Panc1 (cell line): ENCODE measurements around the gene TMPRSS13. TPM values are rescaled to one million over a fixed set of nuclear protein-coding genes. Genes with fewer than 3 reads are reported as not detected.

ENCODE experiments used
- ATAC-seq: fragments of 200-7000 bp; cut with Tn5 transposase; 2 replicates; pipeline ENCODE4 v1.9.1; 2020; ENCODE audit warnings: mild to moderate bottlenecking, moderate library complexity
- BruUV-seq: library from RNA; stranded (reverse); fragments of 400-500 nt; replicated peaks from 2 replicates; lab custom pipeline; 2021; lab: Mats Ljungman, UMichigan
- CTCF ChIA-PET: fragments of 300-600 bp; sonication (Branson Sonifier 250); formaldehyde crosslinking; loops from one replicate; lab custom pipeline; 2022; ENCODE audit warnings: antibody characterized with exemption; lab: Charles Lee
- POLR2A ChIA-PET: fragments of 300-600 bp; sonication (Branson Sonifier 250); formaldehyde crosslinking; loops from one replicate; lab custom pipeline; 2022; ENCODE audit warnings: antibody characterized with exemption; lab: Charles Lee
- DNase-seq: peaks from one replicate; pipeline ENCODE4 v3.0.0-alpha.2; 2010; ENCODE audit warnings: low read depth, low spot score
- H3K27ac ChIP-seq: 2 replicates; pipeline ENCODE4 v1.5.1; 2011; ENCODE audit warnings: mild to moderate bottlenecking, low read length, inconsistent platforms
- H3K27me3 ChIP-seq: fragments of 200-500 bp; sonication (Bioruptor generic); 2 replicates; pipeline ENCODE4 v1.6.0; 2014; ENCODE audit warnings: low read length, inconsistent platforms; ENCODE audit not compliant: control insufficient read depth, insufficient read depth
- H3K36me3 ChIP-seq: fragments of 200-500 bp; sonication (Bioruptor generic); 2 replicates; pipeline ENCODE4 v1.5.1; 2014; ENCODE audit warnings: inconsistent platforms, mild to moderate bottlenecking, low read length, moderate library complexity; ENCODE audit not compliant: control insufficient read depth, insufficient read depth
- H3K4me1 ChIP-seq: 2 replicates; pipeline ENCODE4 v1.5.1; 2011; ENCODE audit warnings: inconsistent platforms, mild to moderate bottlenecking, low read length, moderate library complexity; ENCODE audit not compliant: control insufficient read depth, insufficient read depth
- H3K4me3 ChIP-seq, 2 experiments: 2 replicates each; pipeline ENCODE4 v1.5.1; 2011 to 2012; ENCODE audit warnings: low read depth in 2 of 2, low read length in 2 of 2, mild to moderate bottlenecking in 2 of 2, inconsistent platforms in 1 of 2, moderate library complexity in 1 of 2
- H3K9me3 ChIP-seq: fragments of 200-500 bp; sonication (Bioruptor generic); 2 replicates; pipeline ENCODE4 v1.5.1; 2014; ENCODE audit warnings: low read depth, mild to moderate bottlenecking, inconsistent platforms, low read length, moderate library complexity; ENCODE audit not compliant: control insufficient read depth, insufficient read depth
- POLR2AphosphoS5 ChIP-seq: IDR thresholded peaks from 2 replicates; pipeline ENCODE4 v1.6.1; 2012; ENCODE audit warnings: mild to moderate bottlenecking, low read depth, low read length, moderate library complexity
- SIN3A ChIP-seq: IDR thresholded peaks from 2 replicates; pipeline ENCODE4 v1.6.1; 2012; ENCODE audit warnings: low read depth, mild to moderate bottlenecking, low read length, moderate library complexity, borderline replicate concordance; ENCODE audit not compliant: insufficient read depth
- TCF7L2 ChIP-seq: IDR thresholded peaks from 2 replicates; pipeline ENCODE4 v1.6.1; 2011; ENCODE audit warnings: mild to moderate bottlenecking, low read depth, low read length, inconsistent platforms
- in situ Hi-C: cut with HindIII; loops from 2 replicates; pipeline ENCODE4 v1.10.0; 2016; ENCODE audit warnings: low sequenced_read_pairs, low pct_unique_long_range_greater_than_20kb
- intact Hi-C: fragments of 100-400 bp; cut with micrococcal nuclease; formaldehyde crosslinking; loops from one replicate; pipeline ENCODE4 v1.10.0; 2022; ENCODE audit not compliant: unreplicated experiment
- total RNA-seq: library from RNA; stranded (reverse); gene quantifications from one replicate; pipeline ENCODE4 v1.2.1, GENCODE V29; 2021; ENCODE audit not compliant: unreplicated experiment
- TF ChIP-seq, protein P1 (sequence below): fragments of 450-650 bp; IDR thresholded peaks from 2 replicates; pipeline ENCODE4 v1.5.1; 2017; ENCODE audit warnings: mild to moderate bottlenecking
- TF ChIP-seq, protein P2 (sequence below), 2 experiments: IDR thresholded peaks; 2 replicates each; pipeline ENCODE4 v1.6.1; 2011 to 2012; ENCODE audit warnings: low read depth in 2 of 2, control low read depth in 1 of 2, low read length in 1 of 2, mild to moderate bottlenecking in 1 of 2, moderate library complexity in 1 of 2; ENCODE audit not compliant: insufficient read depth in 1 of 2

TMPRSS13 gene
- total RNA-seq, 1 experiment from 2014 or later = not detected

DNA sequence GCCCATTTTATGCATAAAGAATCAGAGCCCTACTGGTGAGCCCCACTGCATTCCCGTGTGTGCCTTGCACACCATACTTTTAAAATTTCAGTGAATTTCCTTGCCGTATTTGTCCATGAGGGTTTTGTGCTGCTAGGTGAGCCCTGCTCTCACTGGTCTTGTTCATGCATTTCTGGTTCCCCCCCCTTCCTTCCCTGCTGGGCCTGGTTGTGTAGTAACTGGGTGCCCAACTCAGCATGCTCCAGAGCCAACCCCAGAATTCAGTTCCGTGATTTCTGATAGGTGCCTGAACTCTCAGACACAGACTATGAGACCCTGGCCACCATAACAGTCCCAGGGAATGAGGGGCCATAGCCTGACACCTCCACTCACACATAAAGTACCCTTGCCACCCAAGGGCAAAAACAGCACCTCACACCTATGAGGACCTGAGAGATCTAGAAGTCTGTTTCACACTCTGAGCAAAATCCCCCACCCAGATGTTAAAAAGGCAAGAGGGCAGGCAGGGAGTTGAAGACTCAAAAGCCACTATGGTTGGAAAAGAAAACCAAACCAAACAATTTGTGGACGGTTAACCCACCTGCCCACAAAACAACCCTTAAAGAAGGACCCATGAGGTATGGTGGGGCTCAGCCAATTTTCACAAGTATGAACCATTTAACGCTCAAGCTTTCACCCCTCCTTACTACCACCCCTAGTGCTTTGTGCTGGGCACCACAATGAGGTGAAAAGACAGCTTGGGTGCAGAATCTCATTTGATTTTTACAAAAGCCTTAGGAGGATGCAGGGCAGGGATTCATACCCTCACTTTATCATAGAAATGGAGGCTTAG is 40.2 kb upstream of the TMPRSS13 start:
- intact Hi-C loops (no loop called here), in situ Hi-C loops (no loop called here)
- H3K4me1 ChIP-seq = peaks cover 8% of the 10 kb centered on the region; the same call in 1 of the 2 replicates
- CTCF ChIA-PET = no interaction called here
- no peaks in the 10 kb centered on the region for H3K36me3 ChIP-seq
- no peak overlapping the region for H3K27ac ChIP-seq
- TF ChIP-seq, protein P1, sequence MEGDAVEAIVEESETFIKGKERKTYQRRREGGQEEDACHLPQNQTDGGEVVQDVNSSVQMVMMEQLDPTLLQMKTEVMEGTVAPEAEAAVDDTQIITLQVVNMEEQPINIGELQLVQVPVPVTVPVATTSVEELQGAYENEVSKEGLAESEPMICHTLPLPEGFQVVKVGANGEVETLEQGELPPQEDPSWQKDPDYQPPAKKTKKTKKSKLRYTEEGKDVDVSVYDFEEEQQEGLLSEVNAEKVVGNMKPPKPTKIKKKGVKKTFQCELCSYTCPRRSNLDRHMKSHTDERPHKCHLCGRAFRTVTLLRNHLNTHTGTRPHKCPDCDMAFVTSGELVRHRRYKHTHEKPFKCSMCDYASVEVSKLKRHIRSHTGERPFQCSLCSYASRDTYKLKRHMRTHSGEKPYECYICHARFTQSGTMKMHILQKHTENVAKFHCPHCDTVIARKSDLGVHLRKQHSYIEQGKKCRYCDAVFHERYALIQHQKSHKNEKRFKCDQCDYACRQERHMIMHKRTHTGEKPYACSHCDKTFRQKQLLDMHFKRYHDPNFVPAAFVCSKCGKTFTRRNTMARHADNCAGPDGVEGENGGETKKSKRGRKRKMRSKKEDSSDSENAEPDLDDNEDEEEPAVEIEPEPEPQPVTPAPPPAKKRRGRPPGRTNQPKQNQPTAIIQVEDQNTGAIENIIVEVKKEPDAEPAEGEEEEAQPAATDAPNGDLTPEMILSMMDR = no peak
- TF ChIP-seq, protein P2, sequence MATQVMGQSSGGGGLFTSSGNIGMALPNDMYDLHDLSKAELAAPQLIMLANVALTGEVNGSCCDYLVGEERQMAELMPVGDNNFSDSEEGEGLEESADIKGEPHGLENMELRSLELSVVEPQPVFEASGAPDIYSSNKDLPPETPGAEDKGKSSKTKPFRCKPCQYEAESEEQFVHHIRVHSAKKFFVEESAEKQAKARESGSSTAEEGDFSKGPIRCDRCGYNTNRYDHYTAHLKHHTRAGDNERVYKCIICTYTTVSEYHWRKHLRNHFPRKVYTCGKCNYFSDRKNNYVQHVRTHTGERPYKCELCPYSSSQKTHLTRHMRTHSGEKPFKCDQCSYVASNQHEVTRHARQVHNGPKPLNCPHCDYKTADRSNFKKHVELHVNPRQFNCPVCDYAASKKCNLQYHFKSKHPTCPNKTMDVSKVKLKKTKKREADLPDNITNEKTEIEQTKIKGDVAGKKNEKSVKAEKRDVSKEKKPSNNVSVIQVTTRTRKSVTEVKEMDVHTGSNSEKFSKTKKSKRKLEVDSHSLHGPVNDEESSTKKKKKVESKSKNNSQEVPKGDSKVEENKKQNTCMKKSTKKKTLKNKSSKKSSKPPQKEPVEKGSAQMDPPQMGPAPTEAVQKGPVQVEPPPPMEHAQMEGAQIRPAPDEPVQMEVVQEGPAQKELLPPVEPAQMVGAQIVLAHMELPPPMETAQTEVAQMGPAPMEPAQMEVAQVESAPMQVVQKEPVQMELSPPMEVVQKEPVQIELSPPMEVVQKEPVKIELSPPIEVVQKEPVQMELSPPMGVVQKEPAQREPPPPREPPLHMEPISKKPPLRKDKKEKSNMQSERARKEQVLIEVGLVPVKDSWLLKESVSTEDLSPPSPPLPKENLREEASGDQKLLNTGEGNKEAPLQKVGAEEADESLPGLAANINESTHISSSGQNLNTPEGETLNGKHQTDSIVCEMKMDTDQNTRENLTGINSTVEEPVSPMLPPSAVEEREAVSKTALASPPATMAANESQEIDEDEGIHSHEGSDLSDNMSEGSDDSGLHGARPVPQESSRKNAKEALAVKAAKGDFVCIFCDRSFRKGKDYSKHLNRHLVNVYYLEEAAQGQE (IDR thresholded peaks at IDR 0.05; ENCODE audit: insufficient read depth in 1 of 2, low read depth in 2 of 2, low read length in 1 of 2) = no peak
- TF ChIP-seq POLR2AphosphoS5 (no peak), SIN3A (no peak), TCF7L2 (no peak)
- ATAC-seq = no peak
- DNase-seq = no peak
- no peak overlapping the region for H3K4me3 ChIP-seq
- BruUV-seq = no TSS peak
- peaks cover 2% of the 10 kb centered on the region; the same call in 1 of the 2 replicates for H3K27me3 ChIP-seq
- POLR2A ChIA-PET = no interaction called here
- H3K9me3 ChIP-seq = no peaks in the 10 kb centered on the region

DNA sequence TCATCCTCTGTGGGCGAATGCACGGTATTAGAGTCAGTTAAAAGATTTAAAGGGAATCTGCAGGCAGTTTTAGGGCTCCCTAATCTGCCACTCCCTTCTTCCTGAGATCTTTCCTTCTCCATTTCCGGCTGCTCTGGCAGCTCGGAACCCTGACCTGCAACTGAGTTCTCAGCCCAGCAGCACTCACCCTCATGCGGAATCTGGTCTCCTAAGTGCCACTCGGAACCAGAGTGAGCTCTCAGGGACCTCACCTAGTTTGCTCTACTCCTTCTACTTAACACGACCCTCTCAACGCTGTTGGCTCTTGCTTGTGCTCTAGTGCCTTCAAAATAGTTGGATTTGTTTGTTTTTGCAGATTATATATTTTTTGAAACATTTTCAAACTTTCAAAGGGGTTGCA is 37.7 kb upstream of the TMPRSS13 start:
- DNase-seq (no peak), ATAC-seq (no peak; the same call in 1 of the 2 replicates)
- no TSS peak for BruUV-seq
- intact Hi-C loops (no loop called here), in situ Hi-C loops (no loop called here)
- TF ChIP-seq POLR2AphosphoS5 (no peak), SIN3A (no peak), TCF7L2 (no peak)
- TF ChIP-seq, protein P1 = no peak
- TF ChIP-seq, protein P2 (IDR thresholded peaks at IDR 0.05; ENCODE audit: insufficient read depth in 1 of 2, low read depth in 2 of 2, low read length in 1 of 2) = no peak
- POLR2A ChIA-PET = no interaction called here
- H3K36me3 ChIP-seq = no peaks in the 10 kb centered on the region
- 0 out of 2 replicates have a peak, but pooled peaks cover 2% of the 10 kb centered on the region for H3K27me3 ChIP-seq
- no peak overlapping the region for H3K4me3 ChIP-seq
- no peaks in the 10 kb centered on the region for H3K9me3 ChIP-seq
- no peaks in the 10 kb centered on the region for H3K4me1 ChIP-seq
- CTCF ChIA-PET = no interaction called here
- no peak overlapping the region for H3K27ac ChIP-seq
